Hepatocyte (in vitro differentiated cells): ENCODE measurements around the gene UBXN6.

Experiments
- EZH2phosphoT487 ChIP-seq: fragments of 200-600 bp; sonication (generic); IDR thresholded peaks from one replicate; pipeline ENCODE4 v1.6.1; 2018; ENCODE audit warnings: antibody characterized with exemption, mild to moderate bottlenecking, low read depth, moderate library complexity; ENCODE audit not compliant: unreplicated experiment, severe bottlenecking
- TF ChIP-seq, protein P1 (sequence below): fragments of 200-600 bp; sonication (generic); IDR thresholded peaks from 2 replicates; pipeline ENCODE4 v1.5.1; 2016; ENCODE audit warnings: antibody characterized with exemption, mild to moderate bottlenecking; ENCODE audit not compliant: poor library complexity

DNA sequence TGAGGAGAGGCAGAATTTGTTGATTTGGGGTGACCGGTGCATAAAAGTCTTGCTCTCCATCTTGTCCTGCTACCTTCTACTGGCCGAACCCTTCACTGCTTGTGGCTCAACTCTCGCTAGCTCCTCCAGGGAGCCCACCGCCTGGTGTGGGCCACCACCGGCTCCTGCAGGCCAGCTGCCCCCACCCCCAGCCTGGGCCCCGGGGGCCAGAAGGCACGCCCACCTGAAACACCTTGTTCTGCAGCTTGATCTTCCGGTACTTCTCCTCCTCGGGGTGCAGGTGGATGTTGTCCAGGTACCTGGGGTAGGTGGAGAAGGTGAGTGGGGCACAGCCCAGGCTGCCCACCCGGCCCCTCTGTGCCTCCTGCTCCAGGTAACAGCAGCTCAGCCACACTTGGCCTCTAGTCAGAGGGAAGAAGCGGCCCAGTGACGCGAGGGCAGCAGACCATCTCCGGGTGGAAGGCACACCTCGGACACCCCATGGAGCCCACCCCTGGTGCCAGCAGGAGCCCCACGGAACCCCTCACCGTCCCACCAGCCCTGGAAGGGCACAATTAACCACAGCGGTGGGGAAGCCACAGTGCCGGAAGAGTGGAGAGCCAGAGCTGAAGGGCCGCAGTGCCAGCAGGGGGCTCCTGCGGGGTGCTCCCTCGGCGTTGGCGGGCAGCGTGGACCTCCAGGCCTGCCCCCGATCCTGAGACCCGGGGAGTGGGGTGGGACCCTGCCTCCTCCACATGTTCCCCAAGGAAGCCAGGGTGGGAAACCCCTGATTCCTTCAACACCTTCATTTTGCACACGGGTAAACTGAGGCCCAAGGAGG is 10.1 kb downstream of the UBXN6 start:
- TF ChIP-seq, protein P1, sequence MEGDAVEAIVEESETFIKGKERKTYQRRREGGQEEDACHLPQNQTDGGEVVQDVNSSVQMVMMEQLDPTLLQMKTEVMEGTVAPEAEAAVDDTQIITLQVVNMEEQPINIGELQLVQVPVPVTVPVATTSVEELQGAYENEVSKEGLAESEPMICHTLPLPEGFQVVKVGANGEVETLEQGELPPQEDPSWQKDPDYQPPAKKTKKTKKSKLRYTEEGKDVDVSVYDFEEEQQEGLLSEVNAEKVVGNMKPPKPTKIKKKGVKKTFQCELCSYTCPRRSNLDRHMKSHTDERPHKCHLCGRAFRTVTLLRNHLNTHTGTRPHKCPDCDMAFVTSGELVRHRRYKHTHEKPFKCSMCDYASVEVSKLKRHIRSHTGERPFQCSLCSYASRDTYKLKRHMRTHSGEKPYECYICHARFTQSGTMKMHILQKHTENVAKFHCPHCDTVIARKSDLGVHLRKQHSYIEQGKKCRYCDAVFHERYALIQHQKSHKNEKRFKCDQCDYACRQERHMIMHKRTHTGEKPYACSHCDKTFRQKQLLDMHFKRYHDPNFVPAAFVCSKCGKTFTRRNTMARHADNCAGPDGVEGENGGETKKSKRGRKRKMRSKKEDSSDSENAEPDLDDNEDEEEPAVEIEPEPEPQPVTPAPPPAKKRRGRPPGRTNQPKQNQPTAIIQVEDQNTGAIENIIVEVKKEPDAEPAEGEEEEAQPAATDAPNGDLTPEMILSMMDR = no peak
- TF ChIP-seq EZH2phosphoT487 = no peak
